ENCODE data around the gene LIFR. TPM values are rescaled to one million over a fixed set of nuclear protein-coding genes. Genes with fewer than 3 reads are reported as not detected.

The LIFR gene
- polyA plus RNA-seq, 1 donor from 2014 or later: 5.8 TPM

- no peak for TF ChIP-seq MXI1 (conservative IDR thresholded peaks at IDR 0.05; ENCODE audit: poor library complexity, severe bottlenecking)
Observed at GRCh38 chr5:38433160-38433861, 123.1 kb downstream of the LIFR start (continued).

DNA sequence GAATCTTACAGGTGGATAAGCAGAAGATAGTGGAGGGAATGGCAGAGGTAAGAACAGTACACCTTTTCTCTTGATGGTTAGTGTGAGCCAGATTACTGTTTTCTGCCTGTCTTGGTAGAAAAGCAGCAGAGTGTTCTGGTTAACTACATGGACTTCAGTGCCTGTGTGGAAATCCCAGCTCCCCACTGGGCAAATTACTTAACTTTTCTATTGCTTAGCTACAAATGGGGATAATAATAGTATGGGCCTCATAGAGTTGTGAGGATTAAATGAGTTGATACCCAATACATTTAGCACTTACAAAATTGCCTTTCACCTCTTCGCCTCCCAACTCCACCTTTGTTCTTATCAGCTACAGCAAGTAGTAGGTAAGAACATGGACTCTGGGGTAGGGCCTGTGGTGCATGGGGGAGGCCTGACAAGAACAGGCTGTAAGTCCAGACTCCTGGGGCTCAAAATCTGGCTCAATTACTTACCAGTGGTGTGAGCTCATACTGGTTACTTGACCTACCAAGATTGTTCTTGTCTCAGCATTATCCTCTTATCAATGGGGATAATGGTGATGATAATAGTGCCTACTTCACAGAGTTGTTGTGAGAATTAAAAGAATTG is 125.1 kb downstream of the LIFR start:
- Histone ChIP-seq H3K9me3 (ENCODE audit: low read length) (no peaks in the 10 kb centered on the region), H3K79me2 (replicated peaks; ENCODE audit: insufficient read depth, low read length) (no peaks in the 10 kb centered on the region), H3K9me2 (ENCODE audit: insufficient read depth, low read length) (no peaks in the 10 kb centered on the region)

DNA sequence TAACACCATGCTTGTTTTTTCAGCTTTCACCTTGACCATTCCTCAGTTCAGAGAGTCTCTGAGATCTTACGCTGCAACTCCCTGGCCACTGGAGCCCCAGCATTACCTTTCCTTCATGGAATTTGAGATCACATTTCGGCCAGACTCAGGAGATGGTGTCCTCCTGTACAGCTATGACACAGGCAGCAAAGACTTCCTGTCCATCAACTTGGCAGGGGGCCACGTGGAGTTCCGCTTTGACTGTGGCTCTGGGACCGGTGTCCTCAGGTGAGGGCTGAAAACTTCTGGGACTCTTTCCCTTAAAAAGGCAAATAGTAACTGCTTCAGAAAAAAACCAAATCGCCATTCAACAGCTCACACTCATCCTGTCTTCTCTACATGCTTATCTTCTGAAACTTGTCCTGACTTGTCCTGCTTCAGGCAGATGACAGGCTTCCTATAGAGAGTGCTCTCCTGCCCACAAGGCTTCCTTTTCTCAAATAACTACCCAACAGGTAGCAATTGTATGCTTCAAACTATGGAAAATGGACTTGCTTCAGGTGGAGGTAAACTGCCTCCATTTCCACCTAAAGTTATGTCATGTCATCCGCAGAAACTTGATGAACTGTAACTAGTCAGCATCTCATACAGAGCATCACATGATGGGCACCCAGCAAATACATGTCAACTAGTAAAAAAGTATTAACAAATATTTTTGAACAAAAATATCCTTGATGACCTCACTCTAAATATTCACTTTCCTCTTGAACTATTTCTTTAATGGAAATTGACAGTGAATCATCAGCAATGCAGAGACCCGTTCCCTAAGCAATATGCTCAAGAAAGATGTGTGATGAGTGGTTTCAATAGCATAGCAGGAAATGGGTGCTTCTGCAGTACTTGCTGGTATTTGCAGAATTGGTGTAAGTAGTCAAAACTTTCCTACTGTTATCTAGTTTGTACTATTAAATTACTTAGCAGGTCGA is 129.2 kb downstream of the LIFR start:
- Histone ChIP-seq H3K4me2 (ENCODE audit: low read length) (no peak overlapping the region), H3K9ac (ENCODE audit: low read length) (no peak overlapping the region), H3K4me3 (ENCODE audit: low read length) (no peak overlapping the region), H3K27me3 (ENCODE audit: insufficient read depth, low read depth, low read length) (no peaks in the 10 kb centered on the region), H3K9me3 (ENCODE audit: low read length) (no peaks in the 10 kb centered on the region), H4K20me1 (ENCODE audit: insufficient read depth) (no peaks in the 10 kb centered on the region), H3K27ac (ENCODE audit: low read length) (no peak overlapping the region), H2AFZ (ENCODE audit: low read depth, low read length) (no peak overlapping the region), H3F3A (ENCODE audit: insufficient read depth, low read length, poor library complexity, severe bottlenecking) (no peaks in the 10 kb centered on the region), H3K79me2 (replicated peaks; ENCODE audit: insufficient read depth, low read length) (no peaks in the 10 kb centered on the region), H3K36me3 (ENCODE audit: insufficient read depth, low read length) (no peaks in the 10 kb centered on the region), H3K9me2 (ENCODE audit: insufficient read depth, low read length) (no peaks in the 10 kb centered on the region)
- TF ChIP-seq, protein P1, sequence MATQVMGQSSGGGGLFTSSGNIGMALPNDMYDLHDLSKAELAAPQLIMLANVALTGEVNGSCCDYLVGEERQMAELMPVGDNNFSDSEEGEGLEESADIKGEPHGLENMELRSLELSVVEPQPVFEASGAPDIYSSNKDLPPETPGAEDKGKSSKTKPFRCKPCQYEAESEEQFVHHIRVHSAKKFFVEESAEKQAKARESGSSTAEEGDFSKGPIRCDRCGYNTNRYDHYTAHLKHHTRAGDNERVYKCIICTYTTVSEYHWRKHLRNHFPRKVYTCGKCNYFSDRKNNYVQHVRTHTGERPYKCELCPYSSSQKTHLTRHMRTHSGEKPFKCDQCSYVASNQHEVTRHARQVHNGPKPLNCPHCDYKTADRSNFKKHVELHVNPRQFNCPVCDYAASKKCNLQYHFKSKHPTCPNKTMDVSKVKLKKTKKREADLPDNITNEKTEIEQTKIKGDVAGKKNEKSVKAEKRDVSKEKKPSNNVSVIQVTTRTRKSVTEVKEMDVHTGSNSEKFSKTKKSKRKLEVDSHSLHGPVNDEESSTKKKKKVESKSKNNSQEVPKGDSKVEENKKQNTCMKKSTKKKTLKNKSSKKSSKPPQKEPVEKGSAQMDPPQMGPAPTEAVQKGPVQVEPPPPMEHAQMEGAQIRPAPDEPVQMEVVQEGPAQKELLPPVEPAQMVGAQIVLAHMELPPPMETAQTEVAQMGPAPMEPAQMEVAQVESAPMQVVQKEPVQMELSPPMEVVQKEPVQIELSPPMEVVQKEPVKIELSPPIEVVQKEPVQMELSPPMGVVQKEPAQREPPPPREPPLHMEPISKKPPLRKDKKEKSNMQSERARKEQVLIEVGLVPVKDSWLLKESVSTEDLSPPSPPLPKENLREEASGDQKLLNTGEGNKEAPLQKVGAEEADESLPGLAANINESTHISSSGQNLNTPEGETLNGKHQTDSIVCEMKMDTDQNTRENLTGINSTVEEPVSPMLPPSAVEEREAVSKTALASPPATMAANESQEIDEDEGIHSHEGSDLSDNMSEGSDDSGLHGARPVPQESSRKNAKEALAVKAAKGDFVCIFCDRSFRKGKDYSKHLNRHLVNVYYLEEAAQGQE (IDR thresholded peaks at IDR 0.05; ENCODE audit: borderline replicate concordance): no peak
- no peak for TF ChIP-seq CTCF (IDR thresholded peaks at IDR 0.05; ENCODE audit: poor library complexity, severe bottlenecking)
- TF ChIP-seq SMC3 (conservative IDR thresholded peaks at IDR 0.05; ENCODE audit: poor library complexity): no peak
- no peak for TF ChIP-seq RAD21 (conservative IDR thresholded peaks at IDR 0.05)
- TF ChIP-seq TAF1 (IDR thresholded peaks at IDR 0.05; ENCODE audit: low read depth): no peak
- no peak for TF ChIP-seq EZH2 (IDR thresholded peaks at IDR 0.05; ENCODE audit: borderline replicate concordance, insufficient read depth, low read length, poor library complexity, severe bottlenecking)
- TF ChIP-seq EP300 (conservative IDR thresholded peaks at IDR 0.05; ENCODE audit: poor library complexity, severe bottlenecking): no peak
- no peak for TF ChIP-seq POLR2AphosphoS5 (IDR thresholded peaks at IDR 0.05)
- TF ChIP-seq MXI1 (conservative IDR thresholded peaks at IDR 0.05; ENCODE audit: poor library complexity, severe bottlenecking): no peak

More for the DNA sequence above, 125.1 kb downstream of the LIFR start:
- Histone ChIP-seq H3K27me3 (ENCODE audit: insufficient read depth, low read depth, low read length) (no peaks in the 10 kb centered on the region), H3K9ac (ENCODE audit: low read length) (no peak overlapping the region), H2AFZ (ENCODE audit: low read depth, low read length) (no peak overlapping the region), H3K4me2 (ENCODE audit: low read length) (no peak overlapping the region), H4K20me1 (ENCODE audit: insufficient read depth) (no peaks in the 10 kb centered on the region), H3F3A (ENCODE audit: insufficient read depth, low read length, poor library complexity, severe bottlenecking) (no peaks in the 10 kb centered on the region), H3K36me3 (ENCODE audit: insufficient read depth, low read length) (no peaks in the 10 kb centered on the region), H3K4me3 (ENCODE audit: low read length) (no peak overlapping the region), H3K27ac (ENCODE audit: low read length) (no peak overlapping the region)
- TF ChIP-seq TAF1 (IDR thresholded peaks at IDR 0.05; ENCODE audit: low read depth) (no peak), EP300 (conservative IDR thresholded peaks at IDR 0.05; ENCODE audit: poor library complexity, severe bottlenecking) (no peak), POLR2AphosphoS5 (IDR thresholded peaks at IDR 0.05) (peak; percentile 80), RAD21 (conservative IDR thresholded peaks at IDR 0.05) (no peak)

All from neural cell (in vitro differentiated cells).